ENCODE measurements around the gene PCED1A. TPM values are rescaled to one million over a fixed set of nuclear protein-coding genes. Genes with fewer than 3 reads are reported as not detected.

Gene PCED1A, protein sequence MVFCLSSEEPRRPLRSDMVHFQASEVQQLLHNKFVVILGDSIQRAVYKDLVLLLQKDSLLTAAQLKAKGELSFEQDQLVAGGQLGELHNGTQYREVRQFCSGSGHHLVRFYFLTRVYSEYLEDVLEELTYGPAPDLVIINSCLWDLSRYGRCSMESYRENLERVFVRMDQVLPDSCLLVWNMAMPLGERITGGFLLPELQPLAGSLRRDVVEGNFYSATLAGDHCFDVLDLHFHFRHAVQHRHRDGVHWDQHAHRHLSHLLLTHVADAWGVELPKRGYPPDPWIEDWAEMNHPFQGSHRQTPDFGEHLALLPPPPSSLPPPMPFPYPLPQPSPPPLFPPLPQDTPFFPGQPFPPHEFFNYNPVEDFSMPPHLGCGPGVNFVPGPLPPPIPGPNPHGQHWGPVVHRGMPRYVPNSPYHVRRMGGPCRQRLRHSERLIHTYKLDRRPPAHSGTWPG
- 23.3 TPM for polyA plus RNA-seq (2012; ENCODE audit: missing spikeins)

DNA sequence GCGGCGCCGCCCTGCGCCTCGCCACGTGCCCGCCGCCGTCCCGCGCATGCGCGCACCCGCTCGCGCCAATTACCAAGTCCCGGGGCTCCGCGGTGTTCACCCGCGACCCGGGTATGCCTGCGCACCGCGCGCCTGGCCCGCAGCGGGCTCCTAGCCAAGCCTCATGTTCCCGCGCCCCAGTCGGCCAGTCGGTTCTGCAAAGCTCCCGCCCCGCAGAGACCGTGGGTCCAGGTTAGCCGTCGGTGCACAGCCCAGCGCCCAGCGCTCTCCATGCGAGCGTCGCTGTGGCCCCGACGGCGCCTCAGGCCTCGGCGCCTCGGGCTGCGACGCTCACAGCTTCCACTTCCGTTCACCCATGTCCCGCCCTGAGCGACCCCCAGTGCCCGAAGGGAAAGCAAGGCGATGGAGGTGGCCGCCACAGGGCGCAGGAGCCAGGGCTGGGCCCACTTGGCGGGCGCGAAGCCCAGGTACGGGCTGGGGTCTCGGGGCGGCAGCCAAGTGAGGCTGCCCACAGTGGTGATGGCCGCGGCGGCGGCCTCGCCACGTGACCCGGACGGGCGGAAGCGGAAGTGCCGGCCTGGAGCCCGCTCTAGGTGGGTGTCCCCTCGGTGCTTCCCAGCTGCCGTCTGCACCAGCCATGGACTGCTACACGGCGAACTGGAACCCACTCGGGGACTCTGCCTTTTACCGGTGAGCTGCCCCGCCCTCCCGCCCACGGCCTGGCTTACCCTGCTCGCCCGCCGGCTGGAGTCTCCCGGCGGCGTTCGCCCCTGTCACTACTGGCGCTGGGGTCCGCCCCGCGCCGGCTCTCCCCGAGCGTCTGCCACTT lies at the start of gene PCED1A, which contains the start of gene VPS16:
Gene PCED1A (minus strand): TSS at position 518 of the 829 bp plus-strand sequence. CDS start 743 bp downstream, outside the sequence.
Gene VPS16 (plus strand): TSS at position 608 of the 829 bp plus-strand sequence. CDS start 30 bp downstream, at position 638.
- FAIRE-seq, result peak; percentile 99

DNA sequence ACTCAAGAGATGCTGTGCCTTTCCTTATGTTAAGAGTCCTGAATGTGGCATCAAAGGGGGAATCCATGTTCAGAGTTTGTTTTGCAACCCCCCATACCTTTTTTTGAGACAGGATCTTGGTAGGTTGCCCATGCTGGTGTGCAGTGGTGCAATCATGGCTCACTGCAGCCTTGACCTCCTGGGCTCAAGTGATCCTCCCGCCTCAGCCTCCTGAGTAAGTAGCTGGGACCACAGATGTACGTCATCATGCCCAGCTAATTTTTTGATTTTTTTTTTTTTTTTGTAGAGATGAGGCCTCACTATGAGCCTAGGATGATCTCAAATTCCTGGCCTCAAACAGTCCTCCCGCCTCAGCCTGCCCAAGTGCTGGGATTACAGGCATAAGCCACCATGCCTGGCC lies 49.3 kb upstream of the PCED1A start:
- no peak for DNase-seq (ENCODE audit: insufficient read length)
- no peak for FAIRE-seq
- TF ChIP-seq TAF1 (IDR thresholded peaks at IDR 0.05; ENCODE audit: borderline replicate concordance, low read depth, low read length), result no peak

More for the DNA sequence above, at the start of gene PCED1A, which contains the start of gene VPS16:
- DNase-seq (ENCODE audit: insufficient read length), result peak; percentile 99
- TF ChIP-seq POLR2A (IDR thresholded peaks at IDR 0.05; ENCODE audit: low read depth, low read length), result peak; percentile 78; the same call in 1 of the 2 replicates
- peak; percentile 51; the same call in 1 of the 2 replicates for TF ChIP-seq POLR2AphosphoS5 (IDR thresholded peaks at IDR 0.05; ENCODE audit: low read depth, low read length)
- peak; percentile 44; the same call in 1 of the 2 replicates for TF ChIP-seq TAF1 (IDR thresholded peaks at IDR 0.05; ENCODE audit: borderline replicate concordance, low read depth, low read length)

DNA sequence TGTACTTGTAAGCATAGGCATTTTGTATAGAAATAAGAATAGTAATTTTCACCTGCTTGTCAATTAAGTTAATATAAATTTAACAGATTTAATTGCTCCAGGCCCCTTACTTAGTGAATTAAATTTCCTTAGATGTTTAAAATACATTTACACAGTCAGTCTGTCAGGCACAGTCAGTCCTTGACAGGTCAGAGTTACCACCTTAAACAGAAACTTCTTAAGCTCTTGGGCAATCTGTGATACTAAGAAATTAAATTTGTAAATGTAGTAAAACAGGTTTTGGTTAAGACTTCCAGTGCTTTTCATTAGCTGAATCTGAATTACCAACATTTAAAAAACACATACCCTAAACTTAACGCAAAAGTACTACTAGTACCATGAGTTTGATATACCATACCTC lies 48.8 kb upstream of the PCED1A start:
- DNase-seq (ENCODE audit: insufficient read length) (no peak), FAIRE-seq (no peak)
- TF ChIP-seq TAF1 (IDR thresholded peaks at IDR 0.05; ENCODE audit: borderline replicate concordance, low read depth, low read length) (no peak), POLR2A (IDR thresholded peaks at IDR 0.05; ENCODE audit: low read depth, low read length) (no peak), POLR2AphosphoS5 (IDR thresholded peaks at IDR 0.05; ENCODE audit: low read depth, low read length) (no peak)

DNA sequence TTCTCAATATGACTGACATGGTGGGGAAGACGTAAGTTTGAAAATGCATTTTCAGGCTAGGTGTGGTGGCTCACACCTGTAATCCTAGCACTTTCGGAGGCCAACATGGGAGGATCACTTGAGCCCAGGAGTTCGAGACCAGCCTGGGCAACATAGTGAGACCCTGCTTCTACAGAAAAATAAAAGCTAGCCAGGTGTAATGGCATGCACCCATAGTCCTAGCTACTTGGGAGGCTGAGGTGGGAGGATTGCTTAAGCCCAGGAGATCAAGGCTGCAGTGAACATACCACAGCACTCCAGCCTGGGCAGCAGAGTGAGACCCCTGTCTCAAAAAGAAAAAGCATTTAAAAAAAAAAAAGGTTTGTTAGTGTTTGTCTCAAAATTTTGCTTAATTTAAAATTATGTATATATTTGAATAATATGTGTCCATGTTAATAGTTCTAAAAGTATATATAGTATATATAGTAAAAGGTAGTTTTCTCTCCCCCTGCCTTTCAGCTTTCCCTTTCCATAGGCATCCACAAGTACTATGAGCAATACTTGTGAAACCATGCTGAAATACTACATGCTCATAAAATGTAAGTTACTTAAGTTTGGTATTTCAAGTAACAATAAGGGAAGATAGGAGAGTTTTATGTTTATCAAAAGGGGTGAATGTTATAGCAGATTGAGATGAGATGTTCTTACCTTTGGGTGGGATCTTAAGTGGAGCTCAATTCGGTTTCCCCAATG lies 47.9 kb upstream of the PCED1A start:
- FAIRE-seq (peak; percentile 9), DNase-seq (ENCODE audit: insufficient read length) (no peak)
- TF ChIP-seq POLR2A (IDR thresholded peaks at IDR 0.05; ENCODE audit: low read depth, low read length) (no peak), TAF1 (IDR thresholded peaks at IDR 0.05; ENCODE audit: borderline replicate concordance, low read depth, low read length) (no peak), POLR2AphosphoS5 (IDR thresholded peaks at IDR 0.05; ENCODE audit: low read depth, low read length) (no peak)

DNA sequence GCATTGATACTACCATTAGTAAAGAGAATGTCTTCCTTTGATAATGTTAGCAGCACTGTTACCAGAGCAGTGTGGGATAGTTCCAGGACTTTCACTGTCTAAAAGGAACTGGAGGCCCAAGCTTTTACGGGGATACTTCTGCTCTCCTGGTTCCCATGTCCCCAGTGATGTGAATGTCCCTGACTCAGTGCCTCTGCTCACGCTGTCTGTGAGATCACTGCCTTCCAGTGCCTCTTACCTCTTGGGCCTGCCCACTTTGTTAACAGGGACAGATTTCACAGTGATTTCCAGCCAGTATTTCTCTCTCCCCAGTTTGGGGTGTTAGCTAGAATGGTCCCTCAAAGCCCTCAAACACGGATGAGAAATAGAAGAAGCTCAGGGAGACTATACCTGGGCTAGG lies 47.3 kb upstream of the PCED1A start:
- TF ChIP-seq TAF1 (IDR thresholded peaks at IDR 0.05; ENCODE audit: borderline replicate concordance, low read depth, low read length), result no peak
- no peak for TF ChIP-seq POLR2A (IDR thresholded peaks at IDR 0.05; ENCODE audit: low read depth, low read length)
- TF ChIP-seq POLR2AphosphoS5 (IDR thresholded peaks at IDR 0.05; ENCODE audit: low read depth, low read length), result no peak
- no peak for DNase-seq (ENCODE audit: insufficient read length)
- FAIRE-seq, result no peak

DNA sequence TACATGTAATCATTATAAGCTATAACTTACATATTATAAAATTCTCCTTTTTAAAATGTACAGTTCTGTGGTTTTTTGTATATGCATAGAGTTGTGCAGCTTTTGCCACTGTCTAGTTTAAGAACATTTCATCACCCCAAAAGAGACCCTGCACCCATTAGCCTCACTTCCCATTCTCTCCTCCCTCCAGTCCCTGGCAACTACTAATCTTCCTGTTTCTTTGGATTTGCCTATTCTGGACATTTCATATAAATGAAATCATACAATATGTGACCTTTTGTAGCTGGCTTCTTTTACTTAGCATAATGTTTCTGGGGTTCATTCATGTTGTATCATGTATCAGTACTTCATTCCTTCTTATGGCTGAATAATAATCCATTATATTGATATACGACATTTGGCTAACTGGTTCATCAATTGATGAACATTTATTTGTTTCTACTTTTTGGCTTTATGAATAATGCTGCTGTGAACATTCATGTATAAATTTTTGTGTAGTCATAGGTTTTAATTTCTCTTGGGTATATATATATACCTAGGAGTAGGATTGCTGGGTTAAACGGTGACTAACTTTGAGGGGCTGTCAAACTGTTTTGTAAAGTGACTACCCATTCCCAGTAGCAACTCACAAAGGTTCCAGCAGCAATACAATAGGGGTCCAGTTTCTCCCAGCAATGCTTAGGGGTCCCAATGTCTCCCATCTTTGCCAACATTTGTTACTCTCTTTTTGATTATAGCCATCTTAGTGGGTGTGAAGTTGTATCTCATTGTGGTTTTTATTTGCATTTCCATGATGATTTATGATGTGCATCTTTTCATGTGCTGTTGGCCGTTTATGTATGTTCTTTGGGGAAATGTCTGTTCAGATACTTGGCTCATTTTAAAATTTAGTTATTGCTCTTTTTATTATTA lies 43.5 kb upstream of the PCED1A start:
- DNase-seq (ENCODE audit: insufficient read length) (no peak), FAIRE-seq (no peak)
- TF ChIP-seq POLR2AphosphoS5 (IDR thresholded peaks at IDR 0.05; ENCODE audit: low read depth, low read length) (no peak), TAF1 (IDR thresholded peaks at IDR 0.05; ENCODE audit: borderline replicate concordance, low read depth, low read length) (no peak), POLR2A (IDR thresholded peaks at IDR 0.05; ENCODE audit: low read depth, low read length) (no peak)

DNA sequence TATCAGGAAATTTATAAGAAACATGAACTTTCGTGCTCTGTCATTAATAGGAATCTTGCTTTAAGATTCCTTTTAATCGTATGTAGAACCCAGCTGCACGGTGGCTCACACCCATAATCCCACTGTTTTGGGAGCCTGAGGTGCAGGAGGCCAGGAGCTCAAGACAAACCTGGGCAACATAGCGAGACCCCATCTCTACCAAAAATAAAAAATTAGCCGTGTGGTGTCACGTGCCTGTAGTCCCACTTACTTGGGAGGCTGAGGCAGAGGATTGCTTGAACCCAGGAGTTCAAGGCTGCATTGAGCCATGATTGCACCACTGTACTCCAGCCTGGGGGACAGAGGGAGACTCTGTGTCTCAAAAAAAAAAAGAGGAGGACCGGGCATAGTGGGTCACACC lies 40.2 kb upstream of the PCED1A start:
- FAIRE-seq, result no peak
- DNase-seq (ENCODE audit: insufficient read length), result no peak
- no peak for TF ChIP-seq POLR2AphosphoS5 (IDR thresholded peaks at IDR 0.05; ENCODE audit: low read depth, low read length)
- no peak for TF ChIP-seq TAF1 (IDR thresholded peaks at IDR 0.05; ENCODE audit: borderline replicate concordance, low read depth, low read length)
- no peak for TF ChIP-seq POLR2A (IDR thresholded peaks at IDR 0.05; ENCODE audit: low read depth, low read length)

DNA sequence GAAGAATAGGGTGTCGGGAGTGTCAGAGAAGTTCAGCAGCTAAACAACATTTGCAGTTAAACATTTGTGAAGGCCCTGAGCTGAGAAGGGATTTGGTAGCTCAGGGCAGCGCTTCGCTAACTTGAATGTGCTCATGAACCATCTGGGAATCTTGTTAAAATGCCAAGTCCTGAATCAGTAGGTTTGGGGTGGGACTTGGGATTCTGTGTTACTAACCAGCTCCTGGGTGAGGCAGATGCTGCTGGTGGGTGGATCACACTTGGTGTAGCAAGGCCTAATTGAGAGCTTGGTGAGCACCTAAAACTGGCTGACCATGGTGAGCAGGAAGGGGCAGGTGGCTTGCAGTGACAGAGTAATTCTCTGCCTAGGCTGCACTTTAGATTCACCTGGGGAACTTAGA lies 38.7 kb upstream of the PCED1A start:
- TF ChIP-seq POLR2AphosphoS5 (IDR thresholded peaks at IDR 0.05; ENCODE audit: low read depth, low read length), result no peak
- TF ChIP-seq TAF1 (IDR thresholded peaks at IDR 0.05; ENCODE audit: borderline replicate concordance, low read depth, low read length), result no peak
- TF ChIP-seq POLR2A (IDR thresholded peaks at IDR 0.05; ENCODE audit: low read depth, low read length), result no peak
- no peak for DNase-seq (ENCODE audit: insufficient read length)
- FAIRE-seq, result no peak

DNA sequence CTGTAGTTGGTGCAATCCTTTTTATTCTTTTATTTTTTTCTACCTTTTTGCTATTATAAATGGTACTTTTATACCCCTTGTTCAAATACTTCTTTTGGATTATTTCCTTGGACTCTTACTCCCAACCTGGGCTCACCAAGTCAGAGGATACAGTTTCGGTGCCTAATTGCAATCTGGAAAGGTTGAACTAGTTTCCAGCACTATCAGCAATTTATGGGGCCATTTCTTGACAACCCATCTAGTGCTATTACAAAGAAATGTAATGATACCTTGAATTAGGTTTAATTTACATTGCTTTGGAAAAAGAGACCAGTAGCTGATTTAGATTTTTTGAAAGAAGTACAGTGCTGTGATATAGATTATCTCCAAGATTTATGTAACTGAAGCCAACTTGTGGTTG lies 38.1 kb upstream of the PCED1A start:
- TF ChIP-seq TAF1 (IDR thresholded peaks at IDR 0.05; ENCODE audit: borderline replicate concordance, low read depth, low read length) (no peak), POLR2AphosphoS5 (IDR thresholded peaks at IDR 0.05; ENCODE audit: low read depth, low read length) (no peak), POLR2A (IDR thresholded peaks at IDR 0.05; ENCODE audit: low read depth, low read length) (no peak)
- FAIRE-seq (no peak), DNase-seq (ENCODE audit: insufficient read length) (no peak)

DNA sequence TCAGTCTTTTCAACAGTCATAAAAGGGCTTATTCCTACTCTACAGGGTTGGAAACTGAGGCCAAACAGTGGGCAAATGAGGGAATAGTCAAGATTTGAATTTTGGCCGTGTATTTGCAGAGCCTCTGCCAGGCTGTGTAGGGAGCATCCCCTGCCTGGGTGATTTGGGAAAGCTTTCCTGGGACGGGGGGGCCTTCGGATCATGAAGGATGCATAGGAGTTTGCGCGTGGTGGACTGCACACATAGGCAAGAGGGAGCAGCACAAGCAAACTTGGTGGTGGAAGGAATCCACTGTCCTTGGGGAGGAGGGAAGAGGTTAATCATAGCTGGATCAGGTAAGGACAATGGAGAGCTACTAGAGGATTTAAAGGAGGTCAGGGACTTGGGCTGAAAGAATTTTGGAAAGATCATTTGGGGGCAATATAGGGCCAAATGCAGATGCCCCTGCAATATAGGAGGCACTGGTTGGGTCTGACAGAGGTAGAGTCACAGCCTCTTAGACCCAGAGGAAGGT lies 35.3 kb upstream of the PCED1A start:
- no peak for TF ChIP-seq TAF1 (IDR thresholded peaks at IDR 0.05; ENCODE audit: borderline replicate concordance, low read depth, low read length)
- no peak for TF ChIP-seq POLR2AphosphoS5 (IDR thresholded peaks at IDR 0.05; ENCODE audit: low read depth, low read length)
- no peak for TF ChIP-seq POLR2A (IDR thresholded peaks at IDR 0.05; ENCODE audit: low read depth, low read length)
- FAIRE-seq (no peak), DNase-seq (ENCODE audit: insufficient read length) (no peak)
